Cardiac atrium fibroblast (primary cell): ENCODE data around the gene PLCB1. TPM values are rescaled to one million over a fixed set of nuclear protein-coding genes. Genes with fewer than 3 reads are reported as not detected.

Experiments
- total RNA-seq: library from RNA; depleted of rRNA; stranded (reverse); fragments of >200 nt; gene quantifications from 2 replicates; pipeline ENCODE4 v1.2.3, GENCODE V29; 2015

PLCB1 gene
- total RNA-seq = 8.1 and 8.9 TPM in 2 replicates

DNA sequence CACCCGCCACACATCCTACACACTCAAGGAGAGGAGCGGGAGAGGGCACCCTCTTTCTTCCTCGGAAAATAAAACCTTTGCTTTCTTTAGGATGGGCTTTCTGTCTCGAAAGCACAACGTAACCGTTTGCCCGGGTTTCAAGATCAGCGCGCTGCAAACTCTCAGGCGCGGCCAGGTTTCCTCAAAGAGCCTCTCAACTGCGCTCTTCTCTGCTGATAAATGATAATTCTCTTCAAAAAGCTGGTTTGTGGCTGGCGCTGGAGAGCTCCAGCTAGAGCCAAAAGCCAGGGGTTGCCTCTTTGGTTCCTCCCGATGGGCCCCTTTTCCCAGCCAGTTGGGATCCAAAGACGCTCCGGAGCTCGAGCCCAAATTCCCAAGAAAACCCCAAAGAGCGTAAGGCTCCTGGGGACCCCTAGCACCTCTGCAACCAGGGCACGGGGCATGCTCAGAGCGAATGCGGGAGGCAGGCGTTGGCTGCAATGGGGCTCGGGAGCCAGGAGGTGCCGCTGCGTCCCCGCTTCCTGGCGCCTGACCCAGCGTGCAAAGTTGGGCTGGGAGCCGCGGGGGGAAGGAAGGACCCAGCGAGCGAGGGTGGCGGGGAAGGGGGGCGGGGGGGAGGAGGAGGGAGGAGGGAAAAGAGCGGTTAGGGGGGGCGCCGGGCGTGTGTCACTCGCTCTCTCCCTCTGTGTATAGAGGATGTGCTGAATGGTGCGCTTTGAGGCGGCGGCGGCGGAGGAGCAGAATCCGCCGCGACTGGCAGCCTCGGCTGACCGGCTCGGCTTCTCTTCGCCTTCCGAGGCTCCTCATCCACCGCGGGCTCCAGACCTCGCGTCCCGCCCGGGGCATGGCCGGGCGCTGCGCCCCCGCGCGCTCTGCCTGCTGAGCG is at the start of gene PLCB1:
TSS of gene PLCB1 (plus strand) at position 669 of the 886 bp plus-strand sequence. CDS start 386 bp downstream, outside the sequence.

Other genes with a start within 250 kb of the PLCB1 start
- gene HAO1, start 191.8 kb upstream of the PLCB1 start, total RNA-seq = not detected in 2 replicates
- gene TMX4, start 112.5 kb upstream of the PLCB1 start, total RNA-seq = 22.9 and 24.0 TPM in 2 replicates